H1 (cell line): Measurements from ENCODE around the gene ZFPL1. TPM values are rescaled to one million over a fixed set of nuclear protein-coding genes. Genes with fewer than 3 reads are reported as not detected.

ENCODE experiments used
- CHD1 ChIP-seq: IDR thresholded peaks from 2 replicates; pipeline ENCODE4 v1.6.1; 2012; ENCODE audit warnings: low read depth, low read length, improper control_type of control experiment
- polyA plus RNA-seq, 7 experiments: library from polyadenylated mRNA; depleted of rRNA in 3 of 7; stranded (reverse) in 5 of 7; unstranded in 2 of 7; fragments of >200 nt in 5 of 7; fragments of 200-250 nt in 2 of 7; gene quantifications; 1 replicate in 5 of 7; 2 replicates in 1 of 7; 4 replicates in 1 of 7; pipeline versions ENCODE4 v1.2.1 to v1.2.3, GENCODE V29; 2011 to 2013; ENCODE audit warnings: missing spikeins in 2 of 7, mixed read lengths in 2 of 7
- total RNA-seq: library from RNA; stranded (reverse); fragmentation: NEBNext Ultra II Directional; extraction: Animal tissue kit (Norgen Biotek cat#: 25700); gene quantifications from 2 replicates; pipeline ENCODE4 v1.2.1, GENCODE V29; 2021

Gene ZFPL1
- total and polyA plus RNA-seq, 2 of the 8 experiments (the other 6 are each of a cell fraction or from before 2014, with no cell fraction given), result 21.5 to 76.8 TPM

- no peak for TF ChIP-seq CHD1
These were observed 47.4 kb downstream of the ZFPL1 start (continued) for GRCh38 chr11:65131417-65131776.
